ENCODE measurements around the gene PANK3. TPM values are rescaled to one million over a fixed set of nuclear protein-coding genes. Genes with fewer than 3 reads are reported as not detected.

PANK3 gene
- total and polyA plus RNA-seq, 10 of the 15 experiments (the other 5 are each of a cell fraction or from before 2014, with no cell fraction given) = 4.7 to 43.7 (median 23.9) TPM

DNA sequence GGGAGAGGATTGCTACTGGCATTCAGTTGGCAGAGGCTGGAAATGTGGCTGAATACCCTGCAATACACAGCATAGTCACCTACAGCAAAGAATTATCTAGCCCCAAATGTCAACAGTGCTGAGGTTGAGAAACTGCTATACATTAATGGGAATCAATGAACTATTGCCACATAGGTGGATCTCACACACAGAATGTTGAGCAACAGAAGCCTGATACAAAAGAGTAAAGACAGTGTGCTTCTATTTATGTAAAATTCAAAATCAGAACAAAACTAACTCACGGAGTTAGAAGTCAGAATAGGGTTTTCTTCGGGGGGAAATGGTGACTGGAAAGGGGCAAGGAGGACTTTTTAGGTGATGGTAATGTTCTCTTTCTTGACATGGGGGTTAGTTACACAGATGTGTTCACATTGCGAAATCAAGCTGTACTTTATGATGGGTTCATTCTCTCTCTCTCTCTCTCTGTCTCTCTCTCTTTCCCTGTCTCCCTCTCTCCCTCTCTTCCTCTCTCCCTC, 45.7 kb upstream of the PANK3 start:
- BruUV-seq (replicated peaks) = no TSS peak
- no peak for ATAC-seq
- Histone ChIP-seq H4K20me1 (ENCODE audit: control insufficient read depth, insufficient read depth) (no peaks in the 10 kb centered on the region), H3K4me3 (no peak overlapping the region), H3K27me3 (replicated peaks in 1 of 2; ENCODE audit: control insufficient read depth in 2 of 2, insufficient read depth in 2 of 2, low read length in 1 of 2) (no peaks in the 10 kb centered on the region), H3K36me3 (ENCODE audit: control insufficient read depth in 2 of 2, insufficient read depth in 2 of 2, low read length in 1 of 2) (no peaks in the 10 kb centered on the region), H3K9ac (ENCODE audit: control insufficient read depth, insufficient read depth, low read length) (no peak overlapping the region), H3K79me2 (ENCODE audit: control insufficient read depth, insufficient read depth, low read length) (no peaks in the 10 kb centered on the region), H3K4me1 (ENCODE audit: control insufficient read depth, insufficient read depth, low read length) (no peaks in the 10 kb centered on the region), H3K27ac (ENCODE audit: control insufficient read depth, insufficient read depth) (no peak overlapping the region), H3K4me2 (ENCODE audit: control insufficient read depth, insufficient read depth) (no peak overlapping the region), H2AFZ (ENCODE audit: control insufficient read depth, low read depth, low read length) (no peak overlapping the region), H3K9me3 (replicated peaks; ENCODE audit: control insufficient read depth, insufficient read depth, low read length) (no peaks in the 10 kb centered on the region; the same call in 2 of the 3 replicates)
- no peak for FAIRE-seq
- in situ Hi-C loops (cut with MboI) = no loop called here
- TF ChIP-seq, protein P1, sequence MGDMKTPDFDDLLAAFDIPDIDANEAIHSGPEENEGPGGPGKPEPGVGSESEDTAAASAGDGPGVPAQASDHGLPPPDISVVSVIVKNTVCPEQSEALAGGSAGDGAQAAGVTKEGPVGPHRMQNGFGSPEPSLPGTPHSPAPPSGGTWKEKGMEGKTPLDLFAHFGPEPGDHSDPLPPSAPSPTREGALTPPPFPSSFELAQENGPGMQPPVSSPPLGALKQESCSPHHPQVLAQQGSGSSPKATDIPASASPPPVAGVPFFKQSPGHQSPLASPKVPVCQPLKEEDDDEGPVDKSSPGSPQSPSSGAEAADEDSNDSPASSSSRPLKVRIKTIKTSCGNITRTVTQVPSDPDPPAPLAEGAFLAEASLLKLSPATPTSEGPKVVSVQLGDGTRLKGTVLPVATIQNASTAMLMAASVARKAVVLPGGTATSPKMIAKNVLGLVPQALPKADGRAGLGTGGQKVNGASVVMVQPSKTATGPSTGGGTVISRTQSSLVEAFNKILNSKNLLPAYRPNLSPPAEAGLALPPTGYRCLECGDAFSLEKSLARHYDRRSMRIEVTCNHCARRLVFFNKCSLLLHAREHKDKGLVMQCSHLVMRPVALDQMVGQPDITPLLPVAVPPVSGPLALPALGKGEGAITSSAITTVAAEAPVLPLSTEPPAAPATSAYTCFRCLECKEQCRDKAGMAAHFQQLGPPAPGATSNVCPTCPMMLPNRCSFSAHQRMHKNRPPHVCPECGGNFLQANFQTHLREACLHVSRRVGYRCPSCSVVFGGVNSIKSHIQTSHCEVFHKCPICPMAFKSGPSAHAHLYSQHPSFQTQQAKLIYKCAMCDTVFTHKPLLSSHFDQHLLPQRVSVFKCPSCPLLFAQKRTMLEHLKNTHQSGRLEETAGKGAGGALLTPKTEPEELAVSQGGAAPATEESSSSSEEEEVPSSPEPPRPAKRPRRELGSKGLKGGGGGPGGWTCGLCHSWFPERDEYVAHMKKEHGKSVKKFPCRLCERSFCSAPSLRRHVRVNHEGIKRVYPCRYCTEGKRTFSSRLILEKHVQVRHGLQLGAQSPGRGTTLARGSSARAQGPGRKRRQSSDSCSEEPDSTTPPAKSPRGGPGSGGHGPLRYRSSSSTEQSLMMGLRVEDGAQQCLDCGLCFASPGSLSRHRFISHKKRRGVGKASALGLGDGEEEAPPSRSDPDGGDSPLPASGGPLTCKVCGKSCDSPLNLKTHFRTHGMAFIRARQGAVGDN (IDR thresholded peaks at IDR 0.05) = no peak
- TF ChIP-seq, protein P2, sequence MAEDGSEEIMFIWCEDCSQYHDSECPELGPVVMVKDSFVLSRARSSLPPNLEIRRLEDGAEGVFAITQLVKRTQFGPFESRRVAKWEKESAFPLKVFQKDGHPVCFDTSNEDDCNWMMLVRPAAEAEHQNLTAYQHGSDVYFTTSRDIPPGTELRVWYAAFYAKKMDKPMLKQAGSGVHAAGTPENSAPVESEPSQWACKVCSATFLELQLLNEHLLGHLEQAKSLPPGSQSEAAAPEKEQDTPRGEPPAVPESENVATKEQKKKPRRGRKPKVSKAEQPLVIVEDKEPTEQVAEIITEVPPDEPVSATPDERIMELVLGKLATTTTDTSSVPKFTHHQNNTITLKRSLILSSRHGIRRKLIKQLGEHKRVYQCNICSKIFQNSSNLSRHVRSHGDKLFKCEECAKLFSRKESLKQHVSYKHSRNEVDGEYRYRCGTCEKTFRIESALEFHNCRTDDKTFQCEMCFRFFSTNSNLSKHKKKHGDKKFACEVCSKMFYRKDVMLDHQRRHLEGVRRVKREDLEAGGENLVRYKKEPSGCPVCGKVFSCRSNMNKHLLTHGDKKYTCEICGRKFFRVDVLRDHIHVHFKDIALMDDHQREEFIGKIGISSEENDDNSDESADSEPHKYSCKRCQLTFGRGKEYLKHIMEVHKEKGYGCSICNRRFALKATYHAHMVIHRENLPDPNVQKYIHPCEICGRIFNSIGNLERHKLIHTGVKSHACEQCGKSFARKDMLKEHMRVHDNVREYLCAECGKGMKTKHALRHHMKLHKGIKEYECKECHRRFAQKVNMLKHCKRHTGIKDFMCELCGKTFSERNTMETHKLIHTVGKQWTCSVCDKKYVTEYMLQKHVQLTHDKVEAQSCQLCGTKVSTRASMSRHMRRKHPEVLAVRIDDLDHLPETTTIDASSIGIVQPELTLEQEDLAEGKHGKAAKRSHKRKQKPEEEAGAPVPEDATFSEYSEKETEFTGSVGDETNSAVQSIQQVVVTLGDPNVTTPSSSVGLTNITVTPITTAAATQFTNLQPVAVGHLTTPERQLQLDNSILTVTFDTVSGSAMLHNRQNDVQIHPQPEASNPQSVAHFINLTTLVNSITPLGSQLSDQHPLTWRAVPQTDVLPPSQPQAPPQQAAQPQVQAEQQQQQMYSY (CRISPR knock-in tag; IDR thresholded peaks at IDR 0.05) = no peak
- TF ChIP-seq SRF (IDR thresholded peaks at IDR 0.05; ENCODE audit: low read depth in 2 of 2, low read length in 2 of 2) (no peak), MYC (IDR thresholded peaks at IDR 0.05; ENCODE audit: insufficient read depth, insufficient read length, insufficient replicate concordance, low read length, severe bottlenecking) (no peak), SMC3 (IDR thresholded peaks at IDR 0.05; ENCODE audit: borderline replicate concordance, low read length) (no peak), HCFC1 (IDR thresholded peaks at IDR 0.05; ENCODE audit: low read length) (no peak), ZBED1 (IDR thresholded peaks at IDR 0.05; ENCODE audit: borderline replicate concordance) (no peak), RELB (IDR thresholded peaks at IDR 0.05; ENCODE audit: low read depth) (no peak), GABPA (IDR thresholded peaks at IDR 0.05; ENCODE audit: low read depth) (no peak), SMAD1 (IDR thresholded peaks at IDR 0.05; ENCODE audit: low read depth, partially characterized antibody) (no peak), MEF2B (IDR thresholded peaks at IDR 0.05; ENCODE audit: partially characterized antibody, poor library complexity, severe bottlenecking) (no peak)
- 13% methylated on average over 3 of the region's 3 CpGs for WGBS (ENCODE audit: insufficient coverage, insufficient replicate concordance, low lambda C conversion rate, missing lambda C conversion rate)
- ChIA-PET POLR2A (interaction anchor here (0.5 kb wide), 1 partner anchor 330 kb away, joined by 4 read pairs; no protein-coding TSS in a partner anchor), CTCF (no interaction called here), SMC1A (ENCODE audit: uncharacterized antibody, unreplicated experiment) (no interaction called here), RAD21 (ENCODE audit: unreplicated experiment) (no interaction called here)
- no peak for DNase-seq (ENCODE audit: low read depth, low spot score)
- intact Hi-C loops (cut with micrococcal nuclease; ENCODE audit: unreplicated experiment) = no loop called here
